ENCODE measurements around the gene ZNF608.

ZNF608 gene

DNA sequence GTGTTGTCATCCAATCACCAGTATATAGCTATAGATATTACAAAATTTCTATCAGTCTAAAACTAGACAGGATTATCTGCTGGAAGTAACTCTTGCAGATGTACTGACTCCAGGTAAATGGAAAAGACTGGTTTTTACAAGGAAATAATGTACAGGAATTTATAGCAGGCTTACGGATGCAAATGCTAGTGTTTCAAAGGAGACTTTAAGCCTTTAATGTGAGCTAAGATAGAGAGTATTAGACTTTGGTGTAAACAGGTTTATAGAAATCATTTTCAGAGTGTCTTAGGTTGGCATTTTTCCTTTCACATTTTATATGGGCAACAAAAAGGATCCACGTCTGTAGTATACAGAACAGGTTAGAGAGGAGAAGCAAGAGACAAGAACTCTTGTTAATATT is 16.1 kb downstream of the ZNF608 start:
- DNase-seq (ENCODE audit: low read depth in 1 of 2, low spot score in 1 of 2) = no peak
- Histone ChIP-seq H3K27me3 (ENCODE audit: insufficient read depth, poor library complexity, severe bottlenecking) (no peaks in the 10 kb centered on the region), H3K4me3 (replicated peaks; ENCODE audit: insufficient read depth, low read length) (no peak overlapping the region), H3K27ac (replicated peaks) (no peak overlapping the region)
- TF ChIP-seq GABPA (IDR thresholded peaks at IDR 0.05; ENCODE audit: low read depth) = no peak
- no peak for TF ChIP-seq POLR2AphosphoS5 (IDR thresholded peaks at IDR 0.05; ENCODE audit: low read depth)
- TF ChIP-seq, protein P1, sequence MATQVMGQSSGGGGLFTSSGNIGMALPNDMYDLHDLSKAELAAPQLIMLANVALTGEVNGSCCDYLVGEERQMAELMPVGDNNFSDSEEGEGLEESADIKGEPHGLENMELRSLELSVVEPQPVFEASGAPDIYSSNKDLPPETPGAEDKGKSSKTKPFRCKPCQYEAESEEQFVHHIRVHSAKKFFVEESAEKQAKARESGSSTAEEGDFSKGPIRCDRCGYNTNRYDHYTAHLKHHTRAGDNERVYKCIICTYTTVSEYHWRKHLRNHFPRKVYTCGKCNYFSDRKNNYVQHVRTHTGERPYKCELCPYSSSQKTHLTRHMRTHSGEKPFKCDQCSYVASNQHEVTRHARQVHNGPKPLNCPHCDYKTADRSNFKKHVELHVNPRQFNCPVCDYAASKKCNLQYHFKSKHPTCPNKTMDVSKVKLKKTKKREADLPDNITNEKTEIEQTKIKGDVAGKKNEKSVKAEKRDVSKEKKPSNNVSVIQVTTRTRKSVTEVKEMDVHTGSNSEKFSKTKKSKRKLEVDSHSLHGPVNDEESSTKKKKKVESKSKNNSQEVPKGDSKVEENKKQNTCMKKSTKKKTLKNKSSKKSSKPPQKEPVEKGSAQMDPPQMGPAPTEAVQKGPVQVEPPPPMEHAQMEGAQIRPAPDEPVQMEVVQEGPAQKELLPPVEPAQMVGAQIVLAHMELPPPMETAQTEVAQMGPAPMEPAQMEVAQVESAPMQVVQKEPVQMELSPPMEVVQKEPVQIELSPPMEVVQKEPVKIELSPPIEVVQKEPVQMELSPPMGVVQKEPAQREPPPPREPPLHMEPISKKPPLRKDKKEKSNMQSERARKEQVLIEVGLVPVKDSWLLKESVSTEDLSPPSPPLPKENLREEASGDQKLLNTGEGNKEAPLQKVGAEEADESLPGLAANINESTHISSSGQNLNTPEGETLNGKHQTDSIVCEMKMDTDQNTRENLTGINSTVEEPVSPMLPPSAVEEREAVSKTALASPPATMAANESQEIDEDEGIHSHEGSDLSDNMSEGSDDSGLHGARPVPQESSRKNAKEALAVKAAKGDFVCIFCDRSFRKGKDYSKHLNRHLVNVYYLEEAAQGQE (IDR thresholded peaks at IDR 0.05; ENCODE audit: insufficient replicate concordance, low read depth) = no peak
- TF ChIP-seq, protein P2, sequence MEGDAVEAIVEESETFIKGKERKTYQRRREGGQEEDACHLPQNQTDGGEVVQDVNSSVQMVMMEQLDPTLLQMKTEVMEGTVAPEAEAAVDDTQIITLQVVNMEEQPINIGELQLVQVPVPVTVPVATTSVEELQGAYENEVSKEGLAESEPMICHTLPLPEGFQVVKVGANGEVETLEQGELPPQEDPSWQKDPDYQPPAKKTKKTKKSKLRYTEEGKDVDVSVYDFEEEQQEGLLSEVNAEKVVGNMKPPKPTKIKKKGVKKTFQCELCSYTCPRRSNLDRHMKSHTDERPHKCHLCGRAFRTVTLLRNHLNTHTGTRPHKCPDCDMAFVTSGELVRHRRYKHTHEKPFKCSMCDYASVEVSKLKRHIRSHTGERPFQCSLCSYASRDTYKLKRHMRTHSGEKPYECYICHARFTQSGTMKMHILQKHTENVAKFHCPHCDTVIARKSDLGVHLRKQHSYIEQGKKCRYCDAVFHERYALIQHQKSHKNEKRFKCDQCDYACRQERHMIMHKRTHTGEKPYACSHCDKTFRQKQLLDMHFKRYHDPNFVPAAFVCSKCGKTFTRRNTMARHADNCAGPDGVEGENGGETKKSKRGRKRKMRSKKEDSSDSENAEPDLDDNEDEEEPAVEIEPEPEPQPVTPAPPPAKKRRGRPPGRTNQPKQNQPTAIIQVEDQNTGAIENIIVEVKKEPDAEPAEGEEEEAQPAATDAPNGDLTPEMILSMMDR (IDR thresholded peaks at IDR 0.05; ENCODE audit: insufficient read depth, low read length) = no peak
- TF ChIP-seq SPI1 (IDR thresholded peaks at IDR 0.05; ENCODE audit: borderline replicate concordance, low read depth) = no peak

DNA sequence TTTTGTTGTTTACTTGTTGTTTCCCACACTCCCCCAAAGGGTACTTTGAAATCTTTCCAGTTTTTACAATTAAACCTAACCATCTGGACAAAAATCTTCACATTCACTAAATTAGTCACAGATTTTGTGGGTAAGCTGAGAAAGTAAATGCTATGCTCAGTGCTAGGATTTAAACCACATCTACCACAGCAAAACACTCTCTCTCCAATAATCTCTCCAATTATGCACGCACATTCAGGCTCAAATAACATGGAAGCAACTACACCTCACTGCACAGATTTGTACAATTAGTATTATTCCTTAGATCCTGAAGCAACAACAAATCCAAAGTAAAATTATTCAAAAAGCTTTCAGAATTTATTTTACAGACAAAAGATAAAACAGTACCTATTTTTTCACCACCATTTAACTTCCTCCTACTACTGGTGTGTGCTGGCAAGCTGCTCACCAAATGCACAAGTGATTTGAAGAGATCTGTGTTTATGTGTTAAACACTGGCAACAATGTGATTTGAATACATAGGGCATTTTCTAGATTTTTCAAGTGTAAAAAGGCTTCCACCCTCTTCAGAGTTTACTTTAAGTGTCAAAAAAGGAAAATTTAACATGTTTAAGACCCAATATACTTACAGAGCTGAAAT is 16.6 kb downstream of the ZNF608 start:
- Histone ChIP-seq H3K27ac (replicated peaks) (no peak overlapping the region), H3K4me3 (replicated peaks; ENCODE audit: insufficient read depth, low read length) (no peak overlapping the region)
- DNase-seq (ENCODE audit: low read depth in 1 of 2, low spot score in 1 of 2) = no peak

DNA sequence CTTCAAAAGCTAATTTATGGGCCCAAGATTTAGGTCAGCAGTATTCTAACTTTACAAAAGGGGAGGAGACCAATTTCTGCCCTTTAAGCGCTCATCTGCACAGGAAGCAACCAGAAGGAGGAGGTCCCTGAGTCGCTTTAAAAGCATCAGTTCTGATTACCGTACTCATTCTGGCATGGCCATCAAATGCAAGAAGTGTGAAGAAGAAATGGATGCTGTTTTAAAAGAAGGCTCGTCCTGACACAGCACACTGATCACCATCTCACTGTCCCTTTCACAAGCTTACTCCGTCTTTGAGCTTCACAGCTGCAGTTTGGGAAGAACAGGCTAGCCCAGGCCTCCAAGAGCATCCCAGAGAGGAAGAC is 17.5 kb downstream of the ZNF608 start:
- H3K27ac ChIP-seq (replicated peaks) = no peak overlapping the region
- H3K27me3 ChIP-seq (ENCODE audit: insufficient read depth, poor library complexity, severe bottlenecking) = no peaks in the 10 kb centered on the region
- no peak overlapping the region for H3K4me3 ChIP-seq (replicated peaks; ENCODE audit: insufficient read depth, low read length)
- TF ChIP-seq SPI1 (IDR thresholded peaks at IDR 0.05; ENCODE audit: borderline replicate concordance, low read depth) = no peak
- no peak for TF ChIP-seq POLR2AphosphoS5 (IDR thresholded peaks at IDR 0.05; ENCODE audit: low read depth)
- TF ChIP-seq GABPA (IDR thresholded peaks at IDR 0.05; ENCODE audit: low read depth) = no peak
- TF ChIP-seq, protein P2 (IDR thresholded peaks at IDR 0.05; ENCODE audit: insufficient read depth, low read length) = no peak
- TF ChIP-seq, protein P1 (IDR thresholded peaks at IDR 0.05; ENCODE audit: insufficient replicate concordance, low read depth) = no peak
- no peak for DNase-seq (ENCODE audit: low read depth in 1 of 2, low spot score in 1 of 2)

More for the DNA sequence above, 16.6 kb downstream of the ZNF608 start:
- TF ChIP-seq POLR2AphosphoS5 (IDR thresholded peaks at IDR 0.05; ENCODE audit: low read depth) (no peak), SPI1 (IDR thresholded peaks at IDR 0.05; ENCODE audit: borderline replicate concordance, low read depth) (no peak), GABPA (IDR thresholded peaks at IDR 0.05; ENCODE audit: low read depth) (no peak)
- TF ChIP-seq, protein P2 (IDR thresholded peaks at IDR 0.05; ENCODE audit: insufficient read depth, low read length) = no peak
- TF ChIP-seq, protein P1 (IDR thresholded peaks at IDR 0.05; ENCODE audit: insufficient replicate concordance, low read depth) = no peak
- H3K27me3 ChIP-seq (ENCODE audit: insufficient read depth, poor library complexity, severe bottlenecking) = no peaks in the 10 kb centered on the region

Measured in HL-60 (cell line).